ENCODE data around the gene ATP10B.

Gene ATP10B

GRCh38 chr5:160679567-160680309, 172.3 kb downstream of the ATP10B start:
- no peak for DNase-seq

DNA sequence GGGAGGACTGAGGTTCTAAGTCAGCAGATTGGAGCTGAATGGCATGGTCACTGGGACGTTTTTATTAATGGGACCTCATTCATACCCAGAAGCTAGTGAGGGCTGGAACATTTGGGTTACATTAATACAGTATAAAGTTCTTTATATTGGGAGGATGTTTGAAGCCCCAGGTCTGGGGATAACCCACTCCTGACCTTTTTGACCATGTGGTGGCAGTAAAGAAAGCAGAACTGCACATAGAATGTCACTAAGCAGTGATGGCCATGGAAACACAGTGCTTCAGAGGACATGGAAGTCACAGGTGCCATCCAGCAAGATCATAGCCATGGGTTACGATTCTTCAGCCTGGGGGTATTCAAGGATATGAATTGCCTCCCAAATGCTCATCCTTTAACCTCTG, 176.0 kb downstream of the ATP10B start:
- no peak for DNase-seq

GRCh38 chr5:160674901-160675300, 177.1 kb downstream of the ATP10B start:
- DNase-seq = no peak

GRCh38 chr5:160672521-160672920, 179.5 kb downstream of the ATP10B start:
- DNase-seq = no peak

DNA sequence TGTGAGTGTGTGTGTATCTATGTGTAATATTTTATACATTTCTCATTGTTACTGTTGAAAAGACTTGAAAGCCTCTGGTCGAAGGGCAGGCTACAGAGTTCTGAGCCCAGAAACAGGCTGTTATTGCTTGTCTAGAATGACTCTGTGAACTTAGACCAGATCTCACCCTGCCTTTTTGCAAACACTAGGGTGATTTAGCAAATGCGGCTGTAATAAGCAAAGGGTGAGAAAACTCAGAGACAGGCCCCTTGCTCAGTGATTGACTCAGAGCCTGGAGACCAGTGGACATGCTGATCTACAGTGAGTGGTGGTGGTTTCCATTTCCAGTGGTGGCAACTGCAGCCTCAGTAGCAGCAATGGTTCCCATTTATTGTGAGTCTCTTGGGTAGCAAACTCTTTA, 183.7 kb downstream of the ATP10B start:
- DNase-seq = no peak

DNA sequence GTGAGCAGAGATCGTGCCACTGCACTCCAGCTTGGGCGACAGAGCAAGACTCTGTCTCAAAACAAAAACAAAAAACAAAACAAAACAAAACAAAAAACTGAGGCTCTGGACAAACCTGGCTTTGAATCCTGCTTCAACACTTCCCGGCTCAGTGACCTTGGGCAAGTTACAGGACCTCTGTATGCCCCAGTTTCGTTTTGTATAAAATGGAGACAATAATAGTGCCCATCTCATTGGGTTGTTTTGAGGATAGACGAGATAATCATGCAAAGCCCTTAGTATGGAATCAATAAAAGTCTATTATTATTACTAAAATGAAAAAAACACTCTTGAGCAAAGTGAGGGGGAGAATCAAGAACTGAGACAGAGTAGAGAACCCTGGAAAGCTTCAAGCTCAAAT, 184.9 kb downstream of the ATP10B start:
- DNase-seq = no peak

- DNase-seq = no peak
Measured at GRCh38 chr5:160665460-160665859, 186.6 kb downstream of the ATP10B start.

GRCh38 chr5:160660132-160660531, 191.9 kb downstream of the ATP10B start:
- DNase-seq = no peak

- DNase-seq = no peak
Measured at GRCh38 chr5:160657622-160658458, 194.2 kb downstream of the ATP10B start.

DNA sequence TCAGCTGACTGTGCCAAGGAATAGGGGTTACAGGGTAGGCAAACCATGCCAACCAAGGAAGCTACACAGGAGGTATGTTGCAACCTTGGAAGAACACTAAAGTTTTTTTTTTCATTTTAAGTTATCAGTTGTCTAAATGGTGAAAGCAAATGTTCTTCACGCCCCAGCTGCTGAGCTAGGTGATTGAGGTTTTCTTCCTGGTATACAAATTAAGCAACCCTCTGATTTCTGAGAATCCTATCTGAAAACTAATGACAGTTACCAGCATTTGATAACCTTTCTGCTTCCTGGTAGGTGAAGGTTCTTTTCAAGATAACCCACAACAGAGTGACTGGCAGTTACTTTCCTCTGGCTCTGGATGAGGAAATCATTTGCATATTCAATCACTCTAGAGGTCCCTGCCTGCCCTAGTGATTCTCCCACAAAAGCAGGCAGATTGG, 194.9 kb downstream of the ATP10B start:
- DNase-seq = no peak

GRCh38 chr5:160655717-160656116, 196.3 kb downstream of the ATP10B start:
- no peak for DNase-seq

DNA sequence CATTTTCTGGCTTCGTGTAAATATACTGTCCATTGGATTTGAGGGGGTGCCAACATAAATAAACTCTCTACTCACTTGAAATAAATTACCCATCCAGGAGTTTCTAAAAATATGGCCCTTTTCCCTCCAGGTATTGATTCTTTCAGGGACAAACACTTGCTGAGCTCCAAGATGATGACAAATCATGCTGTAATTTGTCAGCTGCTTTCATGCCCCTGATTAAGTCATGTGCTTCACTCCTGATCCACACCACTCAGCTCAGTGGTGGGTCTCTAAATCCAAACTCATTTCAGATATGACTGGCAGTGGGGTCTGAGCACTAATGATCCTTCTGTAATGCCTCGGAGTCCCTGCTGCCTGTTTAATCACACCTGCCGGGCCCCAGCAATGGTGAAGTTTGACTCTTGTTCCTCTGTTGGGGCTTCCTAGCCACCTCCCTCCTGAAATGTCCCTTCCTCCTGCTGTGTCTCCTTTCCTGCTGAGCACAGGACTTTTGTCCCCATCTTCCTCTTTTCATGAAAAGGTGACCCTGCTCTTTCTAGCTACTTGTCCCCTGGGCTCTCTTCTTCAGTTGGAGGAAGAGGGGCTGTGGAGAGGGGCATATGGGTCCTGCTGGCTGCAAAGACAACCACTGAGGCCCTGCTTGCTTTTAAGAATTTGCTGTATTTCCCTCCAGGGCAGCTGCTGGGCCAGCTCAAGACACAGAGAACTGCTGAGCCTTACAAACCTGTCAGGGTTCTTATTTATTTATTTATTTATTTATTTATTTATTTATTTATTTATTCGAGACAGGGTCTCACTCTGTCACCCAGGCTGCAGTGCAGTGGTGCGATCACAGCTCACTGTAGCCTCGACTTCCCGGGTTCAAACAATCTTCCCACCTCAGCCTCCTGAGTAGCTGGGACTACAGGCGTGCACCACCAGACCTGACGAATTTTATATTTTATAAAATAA, 200.0 kb downstream of the ATP10B start:
- DNase-seq = no peak

DNA sequence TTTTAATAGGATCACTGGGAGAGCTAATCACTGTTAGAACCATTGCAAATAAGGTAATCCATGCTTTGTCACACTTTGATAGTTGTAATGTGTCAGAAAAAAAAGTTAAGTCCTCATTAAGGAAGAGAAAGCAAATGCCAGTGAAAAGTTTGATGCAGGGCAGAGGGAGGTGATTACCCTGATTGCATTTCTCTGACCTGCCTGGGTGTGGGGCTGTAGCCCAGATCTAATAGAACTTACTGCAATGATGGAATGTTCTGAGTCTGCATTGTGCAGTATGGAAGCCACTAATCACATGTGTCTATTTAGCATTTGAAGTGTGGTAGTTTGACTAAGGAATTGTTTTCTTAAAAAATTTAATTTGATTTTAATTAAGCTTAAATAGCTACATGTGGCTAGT, 202.7 kb downstream of the ATP10B start:
- DNase-seq = no peak

DNA sequence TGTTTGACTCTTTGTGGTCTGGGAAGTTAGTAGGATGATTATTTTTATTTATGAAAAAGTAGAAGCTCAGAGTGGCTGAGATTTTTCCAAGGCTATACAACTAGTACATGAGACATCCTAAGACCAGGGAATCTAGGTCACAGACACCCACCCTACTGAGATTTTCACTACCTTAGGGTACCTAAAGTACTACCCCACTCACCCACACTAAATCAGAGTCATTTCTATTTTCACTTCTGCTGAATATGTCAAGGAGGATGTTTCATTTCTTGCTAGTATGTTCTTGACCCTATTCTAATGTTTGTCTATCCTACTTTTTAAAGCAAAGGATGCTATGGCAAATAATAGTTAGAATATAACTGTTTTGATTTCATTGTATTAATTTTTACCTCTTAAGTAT, 206.0 kb downstream of the ATP10B start:
- DNase-seq = no peak

DNA sequence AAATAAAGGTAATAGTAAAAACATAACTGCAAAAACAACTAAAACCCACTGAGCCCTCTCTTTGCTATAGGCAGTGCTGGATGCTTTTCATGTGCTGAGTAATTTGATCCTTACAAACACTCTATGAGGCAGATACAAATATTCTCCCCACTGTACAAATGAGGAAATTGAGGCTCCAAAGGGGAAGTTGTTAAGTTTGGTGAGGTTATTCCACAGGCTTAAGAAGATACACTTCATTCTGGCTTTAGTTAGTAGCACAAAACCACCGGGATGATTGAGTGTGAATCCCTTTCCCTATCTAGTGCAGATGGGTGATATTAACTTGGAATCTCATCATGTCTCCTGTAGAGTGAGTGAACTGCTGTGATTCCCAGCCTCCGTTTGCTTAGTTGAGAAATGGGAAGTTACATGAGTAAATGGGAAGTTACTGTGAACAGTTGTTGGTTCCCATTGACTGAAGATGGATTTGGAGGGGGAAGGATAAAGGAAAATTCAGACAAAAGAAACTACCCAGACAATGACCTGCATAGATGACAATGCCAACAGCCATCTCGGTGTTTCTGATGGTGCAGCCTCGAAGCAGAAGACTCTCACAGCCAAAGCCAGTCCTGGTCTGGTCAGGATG, 208.3 kb downstream of the ATP10B start:
- DNase-seq = no peak

GRCh38 chr5:160641405-160641804, 210.6 kb downstream of the ATP10B start:
- no peak for DNase-seq

GRCh38 chr5:160640406-160640805, 211.6 kb downstream of the ATP10B start:
- DNase-seq = no peak

DNA sequence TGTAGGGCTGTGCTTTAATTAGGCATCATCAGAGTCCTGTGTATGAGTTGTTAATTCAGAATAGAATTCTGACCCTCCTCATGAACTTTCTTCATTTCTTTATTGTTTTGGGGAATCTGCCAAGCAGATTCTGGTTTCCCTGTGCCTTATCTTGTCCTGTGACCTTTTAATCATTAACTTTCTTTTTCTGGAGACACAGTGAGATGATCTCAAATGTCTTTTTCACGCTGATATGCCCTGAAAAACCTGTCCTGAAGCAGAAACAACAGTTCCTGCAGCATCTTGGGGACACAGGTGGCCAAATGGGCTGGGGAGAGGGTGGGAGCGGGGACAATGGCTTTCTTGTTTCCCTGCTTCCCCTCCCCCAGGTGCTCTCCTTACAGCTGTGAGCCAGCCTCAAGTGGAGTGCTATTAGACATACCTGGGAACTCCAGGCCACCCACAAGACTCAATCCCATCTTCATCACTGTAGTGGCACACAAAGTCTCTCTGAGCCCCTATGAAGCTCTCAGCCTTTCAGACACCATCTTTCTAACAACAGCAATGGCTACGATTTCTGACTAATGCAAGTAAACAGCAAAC, 213.8 kb downstream of the ATP10B start:
- no peak for DNase-seq

- no peak for DNase-seq
Measured at GRCh38 chr5:160637357-160638090, 214.5 kb downstream of the ATP10B start.

DNA sequence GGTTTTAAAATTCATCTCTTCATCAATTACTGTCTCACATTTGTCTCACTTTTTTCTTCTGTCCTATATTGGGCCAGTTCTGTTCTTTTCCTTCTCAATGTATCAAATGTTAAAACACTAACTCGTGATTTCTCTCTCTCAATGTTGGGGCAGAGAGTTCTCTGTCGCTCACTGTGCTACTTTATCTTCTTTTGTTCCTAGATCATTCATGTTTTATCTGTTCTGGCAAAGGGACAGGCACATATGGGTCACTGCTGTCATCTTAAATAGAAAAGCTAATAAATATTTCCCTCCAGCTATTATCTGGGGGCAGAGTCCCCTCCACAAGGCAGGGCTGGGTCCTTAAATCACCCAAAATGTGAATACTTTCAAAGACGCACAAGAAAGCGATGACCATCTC, 216.3 kb downstream of the ATP10B start:
- no peak for DNase-seq

DNA sequence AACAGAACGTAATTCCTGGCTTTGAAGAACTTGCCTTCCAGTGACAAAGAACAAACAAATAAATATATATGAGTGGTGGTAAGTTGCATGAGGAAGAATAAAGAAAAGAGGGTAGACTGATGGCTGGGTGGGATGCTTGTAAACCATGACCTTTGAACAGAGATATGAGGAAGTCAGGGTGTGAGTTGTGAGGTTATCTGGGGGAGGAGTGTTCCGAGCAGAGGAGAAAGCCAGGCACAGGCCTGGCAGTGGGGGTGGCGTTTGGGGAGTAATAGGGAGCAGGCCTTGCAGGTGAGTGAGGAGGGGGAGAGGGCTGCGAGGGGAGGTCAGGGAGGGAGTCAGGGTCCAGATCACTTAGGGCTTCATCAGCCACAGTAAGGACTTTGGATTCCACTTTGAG, 217.0 kb downstream of the ATP10B start:
- DNase-seq = no peak

GRCh38 chr5:160629003-160629402, 223.0 kb downstream of the ATP10B start:
- no peak for DNase-seq

All from CD4-positive, alpha-beta T cell treated with Interleukin-4 for 1 hour (primary cell).